Adipose tissue (tissue), 3 donors: ENCODE results near the gene WSCD2. TPM values are rescaled to one million over a fixed set of nuclear protein-coding genes. Genes with fewer than 3 reads are reported as not detected.

ENCODE experiments used
- H3K27ac ChIP-seq: one replicate; pipeline ENCODE4 v1.5.1; 2013; ENCODE audit warnings: low read depth, low read length
- WGBS, 3 donors: extraction: QIAGEN DNeasy Blood & Tissue Kit; methylation state at CpG; one replicate each; pipeline ENCODE4 v1.1.7; 2013; 5-methylcytosine and 5-hydroxymethylcytosine counted together
- polyA plus RNA-seq, 3 donors: library from polyadenylated mRNA; stranded (reverse); fragments of 200-250 nt; gene quantifications; one replicate each; pipeline ENCODE4 v1.2.3, GENCODE V29; 2013
- donor health status: healthy with polysubstance abuse.
- donor health status: Bipolar disorder and iron deficiency.
- donor health status: healthy.

Gene WSCD2
- polyA plus RNA-seq, 3 donors = 0.07 to 0.90 (median 0.22) TPM

DNA sequence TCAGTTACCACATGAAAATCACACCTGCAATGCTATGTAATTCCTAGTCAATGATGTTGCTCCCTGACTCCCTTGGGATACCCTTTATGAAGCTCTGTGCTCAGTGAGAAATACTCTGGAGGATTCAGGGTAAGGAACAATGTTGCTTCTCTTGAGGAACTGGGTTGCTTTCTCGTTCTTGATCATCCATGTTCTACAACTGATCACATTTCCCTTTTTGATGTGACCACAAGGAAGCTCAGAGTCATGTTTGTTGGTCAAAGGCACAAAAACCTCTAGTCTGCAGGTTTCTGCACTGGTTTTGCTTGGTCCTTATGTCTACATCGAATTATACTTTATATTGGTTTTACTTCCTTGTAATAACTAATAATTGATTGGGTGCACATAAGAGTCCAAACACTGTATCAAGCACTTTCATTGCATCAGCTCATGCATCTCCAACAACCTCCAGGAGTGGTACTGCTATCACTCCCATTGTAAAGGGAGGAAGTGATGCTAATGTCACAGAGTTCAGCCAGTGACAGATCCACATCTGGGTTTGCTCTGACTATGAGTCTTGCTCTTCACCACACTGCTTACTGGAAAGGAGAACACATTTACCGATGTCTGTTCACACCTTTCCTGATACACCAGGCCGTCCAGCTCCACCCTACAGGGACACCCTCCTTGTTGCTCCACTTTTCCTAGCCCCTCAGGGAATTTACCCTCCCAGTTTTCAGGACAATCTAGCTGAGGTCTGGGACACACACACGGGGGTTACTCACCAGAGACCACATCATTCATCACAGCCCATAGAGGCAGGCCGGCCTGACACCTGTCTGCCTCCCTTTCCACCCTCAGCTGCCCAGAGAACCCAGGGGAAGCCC, 169.0 kb downstream of the WSCD2 start:
- 72 to 83% (median 79%) methylated on average over 6 of the region's 6 CpGs for whole genome bisulfite sequencing, 3 donors
- no peak overlapping the region for H3K27ac ChIP-seq

DNA sequence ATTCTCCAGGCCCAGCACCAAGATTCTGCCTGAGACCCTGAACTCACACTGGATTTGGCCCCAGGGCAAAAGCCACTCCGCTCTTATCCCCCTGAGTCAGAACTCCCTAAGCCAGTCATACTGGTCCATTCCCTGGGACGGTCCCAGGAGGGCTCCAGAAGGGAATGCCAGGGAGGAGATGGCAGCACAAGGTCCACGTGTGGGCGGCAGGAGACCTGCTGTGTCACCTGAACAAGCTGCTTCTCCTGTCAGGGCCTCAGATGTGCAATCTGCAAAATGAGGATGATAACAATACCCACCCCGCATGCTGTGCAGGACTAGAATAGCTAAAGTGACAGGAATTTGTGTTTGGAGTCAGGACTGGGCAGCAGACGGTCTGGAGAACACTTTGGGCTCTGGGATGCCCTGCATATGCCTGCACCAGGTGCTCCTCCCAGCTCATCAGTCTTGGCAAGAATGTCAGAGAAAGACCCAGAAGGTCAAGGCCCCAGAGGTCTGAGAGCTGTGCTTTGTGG, 169.7 kb downstream of the WSCD2 start:
- WGBS, 3 donors = 79 to 96% (median 89%) methylated on average over 6 of the region's 6 CpGs
- H3K27ac ChIP-seq = no peak overlapping the region

DNA sequence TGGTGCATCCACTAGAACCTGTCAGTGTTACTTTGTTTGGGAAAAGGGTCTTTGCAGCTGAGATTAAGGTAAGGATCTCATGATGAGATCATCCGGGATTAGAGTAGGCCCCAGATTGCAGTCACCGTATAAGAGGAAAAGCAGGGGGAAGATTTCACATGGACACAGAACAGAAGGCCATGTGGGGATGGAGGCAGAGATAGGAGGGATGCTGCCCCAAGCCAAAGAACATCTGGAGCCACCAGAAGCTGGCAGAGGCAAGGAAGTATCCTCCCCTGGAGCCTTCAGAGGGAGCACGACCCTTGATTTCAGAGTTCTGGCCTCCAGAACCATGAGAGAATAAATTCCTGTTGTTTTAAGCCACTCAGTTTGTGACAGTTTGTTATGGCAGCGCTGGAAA, 170.4 kb downstream of the WSCD2 start:
- H3K27ac ChIP-seq = no peak overlapping the region
- WGBS, 3 donors = 69 to 79% (median 71%) methylated on average over 4 of the region's 4 CpGs

Other genes with a start within 250 kb of the WSCD2 start
- 1 to 10 TPM; 1.3 to 7.0 (median 5.3) TPM for gene CMKLR1, start 210.0 kb downstream of the WSCD2 start, polyA plus RNA-seq